H1 (cell line): ENCODE data around the gene PDS5A. TPM values are rescaled to one million over a fixed set of nuclear protein-coding genes. Genes with fewer than 3 reads are reported as not detected.

Source experiments
- CTCF ChIA-PET: fragments of 300-600 bp; sonication (Branson Sonifier 250); formaldehyde crosslinking; loops from one replicate; lab custom pipeline; 2021; ENCODE audit not compliant: partially characterized antibody; lab: Charles Lee
- POLR2A ChIA-PET: fragments of 300-600 bp; sonication (Branson Sonifier 250); formaldehyde crosslinking; loops from one replicate; lab custom pipeline; 2021; ENCODE audit warnings: inconsistent platforms; ENCODE audit not compliant: partially characterized antibody; lab: Charles Lee
- DNase-seq, 2 experiments: peaks; one replicate each; pipeline versions ENCODE4 v3.0.0 to v3.0.0-alpha.2; 2010 to 2022; ENCODE audit warnings: low spot score in 2 of 2, low read depth in 1 of 2, mixed read lengths in 1 of 2
- FAIRE-seq: peaks from 2 replicates; lab custom pipeline; 2011; peaks lifted over from hg19 to GRCh38; lab: Jason Lieb, UNC
- H2AFZ ChIP-seq: 2 replicates; pipeline ENCODE4 v1.8.1; 2012; ENCODE audit warnings: low read length, inconsistent platforms
- H2AK5ac ChIP-seq: 2 replicates; pipeline ENCODE4 v1.6.1; 2013; ENCODE audit warnings: low read depth, low read length
- H2BK120ac ChIP-seq: replicated peaks from 2 replicates; pipeline ENCODE3; 2013; ENCODE audit warnings: low read depth, low read length, inconsistent platforms
- H2BK12ac ChIP-seq: 2 replicates; pipeline ENCODE4 v1.6.1; 2013; ENCODE audit warnings: low read depth, low read length
- H2BK15ac ChIP-seq: 2 replicates; pipeline ENCODE4 v1.6.1; 2013; ENCODE audit warnings: low read length
- H2BK20ac ChIP-seq: 2 replicates; pipeline ENCODE4 v1.6.1; 2013; ENCODE audit warnings: low read length
- H2BK5ac ChIP-seq: 2 replicates; pipeline ENCODE4 v1.6.1; 2013; ENCODE audit warnings: low read depth, low read length
- H3K14ac ChIP-seq: 2 replicates; pipeline ENCODE4 v1.6.1; 2013; ENCODE audit warnings: inconsistent platforms; ENCODE audit not compliant: insufficient read length
- H3K18ac ChIP-seq: 2 replicates; pipeline ENCODE4 v1.6.1; 2013; ENCODE audit warnings: low read length; ENCODE audit errors: extremely low read depth
- H3K23ac ChIP-seq: 2 replicates; pipeline ENCODE4 v1.6.1; 2013; ENCODE audit warnings: inconsistent platforms; ENCODE audit not compliant: insufficient read length
- H3K23me2 ChIP-seq: 2 replicates; pipeline ENCODE4 v1.6.1; 2013; ENCODE audit warnings: low read depth, low read length
- H3K27ac ChIP-seq: 2 replicates; pipeline ENCODE4 v1.6.1; 2011; ENCODE audit warnings: low read depth, low read length, inconsistent platforms
- H3K27me3 ChIP-seq, 4 experiments: replicated peaks in 1 of 4; 1 replicate in 1 of 4; 2 replicates in 3 of 4; pipeline versions ENCODE4 v1.6.1 to v1.8.1; 2011 to 2013; ENCODE audit warnings: low read length in 3 of 4, mild to moderate bottlenecking in 3 of 4, inconsistent platforms in 2 of 4, mixed read lengths in 2 of 4, moderate library complexity in 1 of 4; ENCODE audit not compliant: control insufficient read depth in 3 of 4, insufficient read depth in 3 of 4; ENCODE audit errors: extremely low read depth in 1 of 4
- H3K36me3 ChIP-seq, 4 experiments: 2 replicates each; pipeline versions ENCODE4 v1.6.1 to v1.8.1; 2011 to 2013; ENCODE audit warnings: mild to moderate bottlenecking in 4 of 4, low read length in 3 of 4, moderate library complexity in 2 of 4, control low read depth in 1 of 4, inconsistent platforms in 1 of 4; ENCODE audit not compliant: insufficient read depth in 4 of 4, control insufficient read depth in 2 of 4
- H3K4ac ChIP-seq: replicated peaks from 2 replicates; pipeline ENCODE3; 2013; ENCODE audit warnings: low read length, low read depth, mixed read lengths, inconsistent platforms; ENCODE audit not compliant: insufficient read length
- H3K4me1 ChIP-seq, 4 experiments: replicated peaks in 1 of 4; 1 replicate in 1 of 4; 2 replicates in 3 of 4; pipeline versions ENCODE4 v1.6.1 to v1.8.1; 2011 to 2013; ENCODE audit warnings: low read length in 3 of 4, inconsistent platforms in 2 of 4, mixed read lengths in 1 of 4; ENCODE audit not compliant: insufficient read depth in 4 of 4, control insufficient read depth in 3 of 4
- H3K4me2 ChIP-seq, 2 experiments: 2 replicates each; pipeline versions ENCODE4 v1.6.1 to v1.8.1; 2011 to 2013; ENCODE audit warnings: low read depth in 2 of 2, low read length in 2 of 2, control low read depth in 1 of 2, inconsistent platforms in 1 of 2, mild to moderate bottlenecking in 1 of 2; ENCODE audit not compliant: insufficient read depth in 1 of 2
- H3K4me3 ChIP-seq, 4 experiments: fragments of 200-600, 300-600 bp in 1 of 4; sonication (generic), shearing (Covaris generic), sonication (Bioruptor Twin) in 1 of 4; 2 replicates each; pipeline versions ENCODE4 v1.5.1 to v1.8.1; 2011 to 2016; ENCODE audit warnings: low read length in 4 of 4, low read depth in 3 of 4, control low read depth in 2 of 4, inconsistent platforms in 2 of 4, mild to moderate bottlenecking in 2 of 4, mixed read lengths in 1 of 4, moderate library complexity in 1 of 4; ENCODE audit not compliant: insufficient read depth in 2 of 4; ENCODE audit errors: extremely low read depth in 1 of 4
- H3K56ac ChIP-seq: replicated peaks from 2 replicates; pipeline ENCODE3; 2013; ENCODE audit warnings: low read depth, mild to moderate bottlenecking, mixed read lengths, low read length, inconsistent platforms; ENCODE audit not compliant: insufficient read length
- H3K79me1 ChIP-seq: 2 replicates; pipeline ENCODE4 v1.6.1; 2013; ENCODE audit warnings: low read depth, low read length, control low read depth
- H3K79me2 ChIP-seq, 2 experiments: 2 replicates each; pipeline versions ENCODE4 v1.6.1 to v1.8.1; 2012 to 2013; ENCODE audit warnings: low read length in 2 of 2, mild to moderate bottlenecking in 2 of 2, inconsistent platforms in 1 of 2; ENCODE audit not compliant: insufficient read depth in 2 of 2, control insufficient read depth in 1 of 2
- H3K9ac ChIP-seq, 4 experiments: replicated peaks in 1 of 4; 1 replicate in 1 of 4; 2 replicates in 3 of 4; pipeline versions ENCODE4 v1.6.1 to v1.8.1; 2011 to 2013; ENCODE audit warnings: low read depth in 3 of 4, low read length in 3 of 4, control low read depth in 2 of 4, mild to moderate bottlenecking in 2 of 4, moderate library complexity in 2 of 4, inconsistent platforms in 1 of 4; ENCODE audit errors: extremely low read depth in 1 of 4
- H3K9me3 ChIP-seq, 2 experiments: 2 replicates each; pipeline versions ENCODE4 v1.6.1 to v1.8.1; 2012 to 2013; ENCODE audit warnings: mild to moderate bottlenecking in 2 of 2, moderate library complexity in 2 of 2, control low read depth in 1 of 2, inconsistent platforms in 1 of 2, low read depth in 1 of 2, low read length in 1 of 2, mixed read lengths in 1 of 2; ENCODE audit not compliant: insufficient read depth in 2 of 2
- H4K20me1 ChIP-seq, 2 experiments: replicated peaks in 1 of 2; 2 replicates each; pipeline versions ENCODE3 to v1.8.1; 2011 to 2013; ENCODE audit warnings: inconsistent platforms in 2 of 2, low read length in 2 of 2, mild to moderate bottlenecking in 1 of 2; ENCODE audit not compliant: insufficient read depth in 2 of 2, control insufficient read depth in 1 of 2
- H4K5ac ChIP-seq: 2 replicates; pipeline ENCODE4 v1.6.1; 2013; ENCODE audit warnings: low read length, low read depth, mixed read lengths, inconsistent platforms; ENCODE audit not compliant: insufficient read length
- H4K8ac ChIP-seq: 2 replicates; pipeline ENCODE4 v1.8.0; 2013; ENCODE audit warnings: mild to moderate bottlenecking, moderate library complexity, low read length, inconsistent platforms; ENCODE audit not compliant: insufficient read depth; ENCODE audit errors: extremely low read depth
- H4K91ac ChIP-seq: replicated peaks from 2 replicates; pipeline ENCODE3; 2013; ENCODE audit warnings: low read length, mixed read lengths, inconsistent platforms; ENCODE audit not compliant: insufficient read length
- GABPA ChIP-seq: IDR thresholded peaks from 2 replicates; pipeline ENCODE4 v1.6.1; 2011; ENCODE audit warnings: mild to moderate bottlenecking, low read length, moderate library complexity, borderline replicate concordance; ENCODE audit not compliant: insufficient read depth
- JUND ChIP-seq: IDR thresholded peaks from 2 replicates; pipeline ENCODE4 v1.6.1; 2011; ENCODE audit warnings: mild to moderate bottlenecking, improper control_type of control experiment, low read length
- RAD21 ChIP-seq, 2 experiments: IDR thresholded peaks in 1 of 2; conservative IDR thresholded peaks in 1 of 2; 2 replicates each; pipeline ENCODE4 v1.6.1; 2011; ENCODE audit warnings: low read depth in 2 of 2, low read length in 2 of 2, improper control_type of control experiment in 1 of 2, inconsistent platforms in 1 of 2, mild to moderate bottlenecking in 1 of 2, moderate library complexity in 1 of 2
- SP1 ChIP-seq: IDR thresholded peaks from 2 replicates; pipeline ENCODE4 v1.6.1; 2011; ENCODE audit warnings: low read depth, low read length
- WGBS, 2 experiments: shearing (Covaris generic) in 1 of 2; methylation state at CpG; one replicate each; pipeline versions ENCODE4 v1.1.6 to v1.1.7; 2013 to 2015; ENCODE audit warnings: low lambda C conversion rate in 2 of 2, mixed read lengths in 2 of 2, inconsistent platforms in 1 of 2, low coverage in 1 of 2, missing lambda C conversion rate in 1 of 2; ENCODE audit not compliant: insufficient replicate concordance in 2 of 2, insufficient coverage in 1 of 2, insufficient read length in 1 of 2; ENCODE audit errors: extremely low coverage in 1 of 2, missing lambda C conversion rate in 1 of 2; 5-methylcytosine and 5-hydroxymethylcytosine counted together
- polyA plus RNA-seq, 7 experiments: library from polyadenylated mRNA; depleted of rRNA in 3 of 7; stranded (reverse) in 5 of 7; unstranded in 2 of 7; fragments of >200 nt in 5 of 7; fragments of 200-250 nt in 2 of 7; gene quantifications; 1 replicate in 5 of 7; 2 replicates in 1 of 7; 4 replicates in 1 of 7; pipeline versions ENCODE4 v1.2.1 to v1.2.3, GENCODE V29; 2011 to 2013; ENCODE audit warnings: missing spikeins in 2 of 7, mixed read lengths in 2 of 7
- total RNA-seq: library from RNA; stranded (reverse); fragmentation: NEBNext Ultra II Directional; extraction: Animal tissue kit (Norgen Biotek cat#: 25700); gene quantifications from 2 replicates; pipeline ENCODE4 v1.2.1, GENCODE V29; 2021

The PDS5A gene
- total and polyA plus RNA-seq, 2 of the 8 experiments (the other 6 are each of a cell fraction or from before 2014, with no cell fraction given), result 15.5 to 76.6 TPM

DNA sequence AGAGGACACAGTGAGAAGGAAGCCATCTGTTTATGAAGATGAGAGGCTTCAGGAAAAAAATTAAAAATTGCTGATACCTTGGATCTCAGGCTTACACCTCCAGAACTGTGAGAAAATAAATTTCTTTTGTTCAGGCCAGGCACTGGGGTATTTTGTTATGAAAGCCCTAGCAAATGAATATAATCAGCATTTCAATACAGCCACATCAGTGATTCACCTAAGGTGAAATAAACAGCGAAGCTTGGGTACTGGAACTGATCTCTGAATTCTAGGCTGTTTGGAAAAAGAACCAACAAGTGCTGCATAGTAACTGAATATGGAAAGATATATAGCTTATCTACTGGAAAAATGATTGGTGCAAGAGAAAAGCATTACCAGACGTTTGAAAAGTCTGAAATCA, 88.5 kb downstream of the PDS5A start:
- peak; percentile 24; the same call in 1 of the 2 replicates for TF ChIP-seq JUND
- TF ChIP-seq RAD21 (IDR thresholded peaks at IDR 0.05 in 1 of 2, conservative IDR thresholded peaks at IDR 0.05 in 1 of 2; ENCODE audit: low read depth in 2 of 2, low read length in 2 of 2), result no peak
- no peak for TF ChIP-seq GABPA
- 0 out of 2 replicates have a peak, but pooled peaks have one; percentile 40 for TF ChIP-seq SP1
- no peak overlapping the region for H3K4ac ChIP-seq
- peak overlapping the region; percentile 34; the same call in 1 of the 2 replicates for H3K27ac ChIP-seq
- no peak overlapping the region for H4K8ac ChIP-seq
- WGBS, 2 experiments, result 8% methylated on average over 2 of the region's 2 CpGs; no CpG with 5 or more reads in 1 of the 2 experiments
- no peaks in the 10 kb centered on the region for H3K27me3 ChIP-seq
- peak overlapping the region; percentile 61; the same call in 1 of the 2 replicates for H2BK12ac ChIP-seq
- H3K9me3 ChIP-seq, result no peaks in the 10 kb centered on the region
- H3K4me1 ChIP-seq, result peaks cover 0 to 4% (median 2%) of the 10 kb centered on the region in 4 experiments; a peak in 4 of 7 replicates
- no peak overlapping the region for H3K18ac ChIP-seq
- H2BK5ac ChIP-seq, result no peak overlapping the region
- DNase-seq (no peak), FAIRE-seq (no peak)
- no peaks in the 10 kb centered on the region for H3K23me2 ChIP-seq
- H2BK20ac ChIP-seq, result no peak overlapping the region
- ChIA-PET POLR2A (no interaction called here), CTCF (interaction anchor here (0.6 to 1.9 kb wide), 5 partner anchors 8 to 196 kb away, joined by 3 to 5 read pairs (median 3); no protein-coding TSS in a partner anchor)
- no peak overlapping the region for H3K14ac ChIP-seq
- no peak overlapping the region for H2AFZ ChIP-seq
- H2BK15ac ChIP-seq, result no peak overlapping the region
- no peak overlapping the region for H2BK120ac ChIP-seq
- peaks cover 0 to 41% (median 4%) of the 10 kb centered on the region in 4 experiments; a peak in 4 of 8 replicates for H3K36me3 ChIP-seq
- no peak overlapping the region for H4K5ac ChIP-seq
- no peak overlapping the region; the same call in 1 of the 2 replicates for H2AK5ac ChIP-seq
- H3K4me3 ChIP-seq, result peak overlapping the region in 1 of 4 experiments; percentile 21; a peak in 2 of 8 replicates
- H3K9ac ChIP-seq, result no peak overlapping the region
- H3K4me2 ChIP-seq, result peak overlapping the region; percentile 51 to 53
- no peak overlapping the region for H3K23ac ChIP-seq
- H4K20me1 ChIP-seq, result no peaks in the 10 kb centered on the region
- H3K56ac ChIP-seq, result no peak overlapping the region
- H4K91ac ChIP-seq, result no peak overlapping the region
- H3K79me2 ChIP-seq, result no peaks in the 10 kb centered on the region
- no peaks in the 10 kb centered on the region for H3K79me1 ChIP-seq
